HL-60 (cell line): Measurements from ENCODE around the gene RGS10.

ENCODE experiments used
- CTCF ChIP-seq: IDR thresholded peaks from one replicate; pipeline ENCODE4 v1.5.1; 2011; ENCODE audit warnings: low read length, control low read depth, inconsistent platforms; ENCODE audit not compliant: insufficient read depth
- GABPA ChIP-seq: IDR thresholded peaks from 2 replicates; pipeline ENCODE4 v1.6.1; 2012; ENCODE audit warnings: low read depth
- POLR2AphosphoS5 ChIP-seq: IDR thresholded peaks from 2 replicates; pipeline ENCODE4 v1.6.1; 2012; ENCODE audit warnings: low read depth
- REST ChIP-seq: IDR thresholded peaks from 2 replicates; pipeline ENCODE4 v1.6.1; 2012; ENCODE audit warnings: low read depth; ENCODE audit not compliant: insufficient replicate concordance

GRCh38 chr10:119459681-119460340, 82.7 kb downstream of the RGS10 start:
- TF ChIP-seq CTCF: no peak
- no peak for TF ChIP-seq POLR2AphosphoS5
- TF ChIP-seq REST: no peak
- no peak for TF ChIP-seq GABPA
